GM23338 (cell line): ENCODE data around the gene SLC45A1.

Experiments
- CTCF ChIP-seq, 2 experiments: fragments of 200-600 bp in 1 of 2; sonication (generic) in 1 of 2; conservative IDR thresholded peaks; 2 replicates each; pipeline versions ENCODE4 v1.5.1 to v1.6.1; 2016 to 2017; ENCODE audit warnings: antibody characterized with exemption in 2 of 2, low read depth in 2 of 2, mild to moderate bottlenecking in 2 of 2, moderate library complexity in 1 of 2
- EZH2 ChIP-seq: fragments of 200-600 bp; sonication (generic); IDR thresholded peaks from one replicate; pipeline ENCODE4 v1.8.0; 2017; ENCODE audit warnings: antibody characterized with exemption, mild to moderate bottlenecking, low read depth; ENCODE audit not compliant: unreplicated experiment
- EZH2phosphoT487 ChIP-seq: fragments of 200-600 bp; sonication (generic); IDR thresholded peaks from one replicate; pipeline ENCODE4 v1.8.1; 2018; ENCODE audit warnings: antibody characterized with exemption; ENCODE audit not compliant: unreplicated experiment
- ZNF114 ChIP-seq: fragments of 250-450 bp; sonication (Bioruptor Pico); IDR thresholded peaks from 2 replicates; pipeline ENCODE4 v1.5.0; 2020; ENCODE audit warnings: mild to moderate bottlenecking, moderate library complexity

GRCh38 chr1:8339203-8339600 is 21.3 kb downstream of the SLC45A1 start:
- TF ChIP-seq EZH2phosphoT487, result no peak
- no peak for TF ChIP-seq CTCF (conservative IDR thresholded peaks at IDR 0.05; ENCODE audit: low read depth in 2 of 2)
- no peak for TF ChIP-seq EZH2
- no peak for TF ChIP-seq ZNF114
